CD4-positive, alpha-beta T cell (primary cell): Measurements from ENCODE around the gene PSAT1. TPM values are rescaled to one million over a fixed set of nuclear protein-coding genes. Genes with fewer than 3 reads are reported as not detected.

Source experiments
- ATAC-seq: fragments of 200-7000 bp; cut with Tn5 transposase; one replicate; pipeline ENCODE4 v1.10.0; 2022; ENCODE audit warnings: mild to moderate bottlenecking; ENCODE audit not compliant: poor library complexity
- CTCF ChIA-PET: fragments of 350-600 bp; sonication (Branson Sonifier 250); formaldehyde crosslinking; loops from one replicate; lab custom pipeline; 2021; ENCODE audit warnings: antibody characterized with exemption, inconsistent platforms; lab: Charles Lee
- POLR2A ChIA-PET: fragments of 350-600 bp; sonication (Branson Sonifier 250); formaldehyde crosslinking; loops from one replicate; lab custom pipeline; 2021; ENCODE audit warnings: antibody characterized with exemption, inconsistent platforms; lab: Charles Lee
- DNase-seq, 14 experiments: peaks; one replicate each; pipeline ENCODE4 v3.0.0-alpha.2; 2013 to 2020; ENCODE audit warnings: mixed read lengths in 2 of 14
- H3K27ac ChIP-seq, 2 donors: one replicate each; pipeline versions ENCODE4 v1.5.1 to v1.7.0; 2013; ENCODE audit warnings: low read length in 2 of 2, low read depth in 1 of 2, mild to moderate bottlenecking in 1 of 2
- H3K27me3 ChIP-seq, 2 experiments: 1 replicate in 1 of 2; 2 replicates in 1 of 2; pipeline versions ENCODE4 v1.6.1 to v1.7.0; 2013; ENCODE audit warnings: low read length in 2 of 2, control low read depth in 1 of 2, mild to moderate bottlenecking in 1 of 2, moderate library complexity in 1 of 2; ENCODE audit not compliant: insufficient read depth in 2 of 2, control insufficient read depth in 1 of 2
- H3K36me3 ChIP-seq: one replicate; pipeline ENCODE4 v1.6.1; 2013; ENCODE audit warnings: low read length, control low read depth; ENCODE audit not compliant: insufficient read depth
- H3K4me1 ChIP-seq: one replicate; pipeline ENCODE4 v1.6.1; 2013; ENCODE audit warnings: low read length, control low read depth; ENCODE audit not compliant: insufficient read depth
- H3K4me3 ChIP-seq: one replicate; pipeline ENCODE4 v1.5.1; 2013; ENCODE audit warnings: mild to moderate bottlenecking, low read length, moderate library complexity
- H3K9me3 ChIP-seq, 2 experiments: 1 replicate in 1 of 2; 2 replicates in 1 of 2; pipeline versions ENCODE4 v1.6.1 to v1.7.0; 2013; ENCODE audit warnings: low read length in 2 of 2, mild to moderate bottlenecking in 2 of 2, control low read depth in 1 of 2, moderate library complexity in 1 of 2; ENCODE audit not compliant: control insufficient read depth in 1 of 2, insufficient read depth in 1 of 2
- H3K27ac Mint-ChIP-seq: one replicate; pipeline ENCODE4 v1.8.0; 2020; ENCODE audit warnings: mixed read lengths
- H3K27me3 Mint-ChIP-seq: one replicate; pipeline ENCODE4 v1.8.0; 2021; ENCODE audit warnings: mixed read lengths
- H3K36me3 Mint-ChIP-seq: one replicate; pipeline ENCODE4 v1.8.0; 2021; ENCODE audit warnings: low read depth, mixed read lengths
- H3K4me1 Mint-ChIP-seq: one replicate; pipeline ENCODE4 v1.8.0; 2021; ENCODE audit warnings: low read depth, mixed read lengths
- H3K4me3 Mint-ChIP-seq: one replicate; pipeline ENCODE4 v1.8.0; 2020; ENCODE audit warnings: mild to moderate bottlenecking, mixed read lengths
- H3K9me3 Mint-ChIP-seq: one replicate; pipeline ENCODE4 v1.8.0; 2020; ENCODE audit warnings: mixed read lengths
- intact Hi-C, 2 experiments: fragments of 100-400 bp; cut with DNase I in 1 of 2; cut with micrococcal nuclease in 1 of 2; formaldehyde crosslinking; loops; one replicate each; pipeline versions ENCODE4 v1.15.1 to v1.9.0; 2023 to 2025; cut with DNase I, micrococcal nuclease
- total RNA-seq, 174 experiments: library from RNA in 2 of 174; stranded (reverse) in 2 of 174; gene quantifications; one replicate each; pipeline ENCODE4 v1.2.3 and lab custom pipeline; 2021 to 2026
- TF ChIP-seq, protein P1 (sequence below): fragments of 200-600 bp; IDR thresholded peaks from one replicate; pipeline ENCODE4 v1.8.0; 2022; ENCODE audit warnings: antibody characterized with exemption, mild to moderate bottlenecking

The PSAT1 gene
- total RNA-seq, 2 experiments from 2014 or later: 0.30 to 0.61 TPM

DNA sequence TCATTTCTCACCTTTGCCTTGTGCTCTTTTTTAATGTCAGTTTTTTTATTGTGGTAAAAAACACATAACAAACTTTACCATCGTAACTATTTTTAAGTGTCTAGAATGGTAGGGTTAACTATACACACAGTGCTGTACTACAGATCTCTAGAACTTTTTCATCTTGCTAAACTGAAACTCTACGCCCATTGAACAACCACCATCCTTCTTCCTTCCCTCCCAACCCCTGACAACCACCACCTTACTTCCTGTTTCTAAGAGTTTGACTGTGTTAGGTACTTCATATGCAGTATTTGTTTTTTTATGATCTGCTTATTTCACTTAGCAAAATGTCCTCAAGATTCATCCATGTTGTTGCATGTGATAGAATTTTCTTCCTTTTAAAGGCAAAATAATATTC lies 54.9 kb downstream of the PSAT1 start:
- peaks cover 0 to under 1% of the 10 kb centered on the region in 2 experiments for H3K9me3 ChIP-seq
- H3K27me3 ChIP-seq: no peaks in the 10 kb centered on the region
- peak; percentile 57 for ATAC-seq
- CTCF ChIA-PET: no interaction called here
- no peak overlapping the region for H3K27ac ChIP-seq
- Mint-ChIP-seq H3K27ac (no peak overlapping the region), H3K9me3 (no peaks in the 10 kb centered on the region), H3K36me3 (no peaks in the 10 kb centered on the region), H3K4me1 (peaks cover 14% of the 10 kb centered on the region), H3K4me3 (no peak overlapping the region), H3K27me3 (no peaks in the 10 kb centered on the region)
- POLR2A ChIA-PET: no interaction called here
- DNase-seq: peak in 2 of 14 experiments; percentile 8 to 57
- H3K36me3 ChIP-seq: no peaks in the 10 kb centered on the region
- H3K4me1 ChIP-seq: no peaks in the 10 kb centered on the region
- intact Hi-C loops: no loop called here
- no peak overlapping the region for H3K4me3 ChIP-seq
- TF ChIP-seq, protein P1, sequence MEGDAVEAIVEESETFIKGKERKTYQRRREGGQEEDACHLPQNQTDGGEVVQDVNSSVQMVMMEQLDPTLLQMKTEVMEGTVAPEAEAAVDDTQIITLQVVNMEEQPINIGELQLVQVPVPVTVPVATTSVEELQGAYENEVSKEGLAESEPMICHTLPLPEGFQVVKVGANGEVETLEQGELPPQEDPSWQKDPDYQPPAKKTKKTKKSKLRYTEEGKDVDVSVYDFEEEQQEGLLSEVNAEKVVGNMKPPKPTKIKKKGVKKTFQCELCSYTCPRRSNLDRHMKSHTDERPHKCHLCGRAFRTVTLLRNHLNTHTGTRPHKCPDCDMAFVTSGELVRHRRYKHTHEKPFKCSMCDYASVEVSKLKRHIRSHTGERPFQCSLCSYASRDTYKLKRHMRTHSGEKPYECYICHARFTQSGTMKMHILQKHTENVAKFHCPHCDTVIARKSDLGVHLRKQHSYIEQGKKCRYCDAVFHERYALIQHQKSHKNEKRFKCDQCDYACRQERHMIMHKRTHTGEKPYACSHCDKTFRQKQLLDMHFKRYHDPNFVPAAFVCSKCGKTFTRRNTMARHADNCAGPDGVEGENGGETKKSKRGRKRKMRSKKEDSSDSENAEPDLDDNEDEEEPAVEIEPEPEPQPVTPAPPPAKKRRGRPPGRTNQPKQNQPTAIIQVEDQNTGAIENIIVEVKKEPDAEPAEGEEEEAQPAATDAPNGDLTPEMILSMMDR: no peak

DNA sequence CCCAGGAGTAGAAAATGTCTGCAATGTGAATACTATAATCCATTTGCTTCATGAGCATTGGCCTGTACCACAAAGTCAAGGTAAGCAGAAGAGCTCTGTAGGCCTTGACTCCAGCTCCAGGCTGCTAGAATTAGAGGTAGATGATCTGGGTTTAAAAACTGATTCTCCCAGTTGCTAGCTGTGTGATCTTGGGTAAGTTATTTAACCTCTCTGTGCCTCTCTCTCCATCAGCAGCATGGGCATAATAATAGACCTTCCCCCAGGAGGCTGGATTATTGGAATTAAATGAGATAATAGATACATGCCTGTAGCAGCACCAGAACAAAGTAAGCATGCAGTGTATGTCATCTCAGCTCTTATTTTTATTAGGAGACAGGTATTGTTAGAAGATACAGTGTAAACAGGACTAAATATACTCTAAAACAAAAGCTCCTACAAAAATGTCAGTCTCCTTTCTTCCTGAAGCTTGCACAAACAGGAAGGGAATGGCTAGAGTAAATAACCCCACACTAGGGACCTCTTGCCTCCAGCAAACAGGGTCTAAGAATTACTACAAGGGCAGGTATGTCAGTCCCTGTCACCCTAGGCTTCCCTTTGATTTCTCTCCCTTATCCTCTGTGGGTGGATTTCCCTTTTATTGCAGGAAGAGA lies 57.5 kb downstream of the PSAT1 start:
- H3K4me3 ChIP-seq: no peak overlapping the region
- ATAC-seq (no peak), DNase-seq (no peak)
- CTCF ChIA-PET: interaction anchor here (1.2 kb wide), 1 partner anchor 15 kb away, joined by 5 read pairs; no protein-coding TSS in a partner anchor
- Mint-ChIP-seq H3K4me1 (peaks cover 14% of the 10 kb centered on the region), H3K27ac (no peak overlapping the region), H3K9me3 (no peaks in the 10 kb centered on the region), H3K27me3 (no peaks in the 10 kb centered on the region), H3K36me3 (no peaks in the 10 kb centered on the region), H3K4me3 (no peak overlapping the region)
- H3K4me1 ChIP-seq: no peaks in the 10 kb centered on the region
- no peaks in the 10 kb centered on the region for H3K27me3 ChIP-seq
- intact Hi-C loops: no loop called here
- POLR2A ChIA-PET: no interaction called here
- H3K9me3 ChIP-seq: peaks cover 0 to 12% of the 10 kb centered on the region in 2 experiments
- H3K36me3 ChIP-seq: no peaks in the 10 kb centered on the region
- H3K27ac ChIP-seq: no peak overlapping the region
- TF ChIP-seq, protein P1: no peak

DNA sequence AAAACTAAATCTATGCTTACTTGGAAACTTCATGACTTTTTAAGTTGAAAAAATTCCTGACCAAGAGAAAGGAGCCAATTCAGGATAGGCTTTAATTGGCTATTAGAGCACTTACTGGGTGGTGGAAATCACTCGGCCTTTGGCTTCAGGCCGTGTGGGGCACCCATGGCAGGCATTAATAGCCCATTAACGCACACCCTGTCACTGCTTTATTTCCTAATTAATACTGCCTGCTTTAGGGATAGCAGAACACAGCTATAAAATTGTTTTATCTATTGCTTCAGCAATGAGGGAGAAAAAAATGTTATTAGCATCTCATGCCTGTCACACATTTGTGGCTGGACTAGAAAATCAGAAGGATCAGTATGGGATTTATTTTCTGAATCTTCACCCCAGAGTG lies 58.1 kb downstream of the PSAT1 start:
- intact Hi-C loops: no loop called here

More for the DNA sequence above, 58.1 kb downstream of the PSAT1 start:
- POLR2A ChIA-PET: no interaction called here
- no peaks in the 10 kb centered on the region for H3K36me3 Mint-ChIP-seq
- H3K4me1 Mint-ChIP-seq: peaks cover 14% of the 10 kb centered on the region
- H3K9me3 ChIP-seq: peaks cover 0 to 12% of the 10 kb centered on the region in 2 experiments
- ATAC-seq: no peak
- H3K27ac Mint-ChIP-seq: no peak overlapping the region
- TF ChIP-seq, protein P1: no peak
- H3K27me3 Mint-ChIP-seq: no peaks in the 10 kb centered on the region
- H3K4me3 Mint-ChIP-seq: no peak overlapping the region
- H3K27ac ChIP-seq: no peak overlapping the region
- no peaks in the 10 kb centered on the region for H3K4me1 ChIP-seq
- CTCF ChIA-PET: no interaction called here
- no peaks in the 10 kb centered on the region for H3K36me3 ChIP-seq
- no peak for DNase-seq
- H3K27me3 ChIP-seq: no peaks in the 10 kb centered on the region
- no peaks in the 10 kb centered on the region for H3K9me3 Mint-ChIP-seq
- no peak overlapping the region for H3K4me3 ChIP-seq
